ENCODE data around the gene NIN.

NIN gene

GRCh38 chr14:50860478-50861086 lies 29.6 kb upstream of the NIN start:
- H3K9me3 ChIP-seq (ENCODE audit: control insufficient read depth, low read length) = no peaks in the 10 kb centered on the region
- H3K4me3 ChIP-seq (ENCODE audit: insufficient read depth, low read depth, low read length) = no peak overlapping the region
- no peaks in the 10 kb centered on the region for H3K36me3 ChIP-seq (ENCODE audit: control insufficient read depth, insufficient read depth, low read length)
- peaks cover 9% of the 10 kb centered on the region for H3K4me1 ChIP-seq (ENCODE audit: control insufficient read depth, insufficient read depth, low read length)
- H3K27me3 ChIP-seq (ENCODE audit: control insufficient read depth, insufficient read depth, low read length, poor library complexity, severe bottlenecking) = no peaks in the 10 kb centered on the region
- WGBS, 2 experiments = 0 to 17% methylated on average over 3 to 5 of the region's 6 CpGs
- peak overlapping the region; percentile 38 for H3K27ac ChIP-seq (ENCODE audit: insufficient read depth, low read depth, low read length, poor library complexity, severe bottlenecking)

- Histone ChIP-seq H3K27me3 (ENCODE audit: control insufficient read depth, insufficient read depth, low read length, poor library complexity, severe bottlenecking) (no peaks in the 10 kb centered on the region), H3K27ac (ENCODE audit: insufficient read depth, low read depth, low read length, poor library complexity, severe bottlenecking) (peak overlapping the region; percentile 38), H3K4me3 (ENCODE audit: insufficient read depth, low read depth, low read length) (no peak overlapping the region), H3K4me1 (ENCODE audit: control insufficient read depth, insufficient read depth, low read length) (peaks cover 9% of the 10 kb centered on the region), H3K9me3 (ENCODE audit: control insufficient read depth, low read length) (no peaks in the 10 kb centered on the region), H3K36me3 (ENCODE audit: control insufficient read depth, insufficient read depth, low read length) (no peaks in the 10 kb centered on the region)
- 38 to 64% methylated on average over 1 of the region's 1 CpG for WGBS, 2 experiments
Observed at GRCh38 chr14:50859296-50859624, 28.3 kb upstream of the NIN start.

GRCh38 chr14:50856660-50857059 lies 25.7 kb upstream of the NIN start:
- Histone ChIP-seq H3K4me1 (ENCODE audit: control insufficient read depth, insufficient read depth, low read length) (peaks cover 3% of the 10 kb centered on the region), H3K36me3 (ENCODE audit: control insufficient read depth, insufficient read depth, low read length) (no peaks in the 10 kb centered on the region), H3K4me3 (ENCODE audit: insufficient read depth, low read depth, low read length) (no peak overlapping the region), H3K27ac (ENCODE audit: insufficient read depth, low read depth, low read length, poor library complexity, severe bottlenecking) (no peak overlapping the region), H3K27me3 (ENCODE audit: control insufficient read depth, insufficient read depth, low read length, poor library complexity, severe bottlenecking) (no peaks in the 10 kb centered on the region), H3K9me3 (ENCODE audit: control insufficient read depth, low read length) (no peaks in the 10 kb centered on the region)
- 78 to 81% methylated on average over 5 of the region's 5 CpGs for WGBS, 2 experiments

- 84 to 88% methylated on average over 1 of the region's 1 CpG for WGBS, 2 experiments
- Histone ChIP-seq H3K4me1 (ENCODE audit: control insufficient read depth, insufficient read depth, low read length) (peaks cover 3% of the 10 kb centered on the region), H3K4me3 (ENCODE audit: insufficient read depth, low read depth, low read length) (no peak overlapping the region), H3K27me3 (ENCODE audit: control insufficient read depth, insufficient read depth, low read length, poor library complexity, severe bottlenecking) (no peaks in the 10 kb centered on the region), H3K36me3 (ENCODE audit: control insufficient read depth, insufficient read depth, low read length) (no peaks in the 10 kb centered on the region), H3K27ac (ENCODE audit: insufficient read depth, low read depth, low read length, poor library complexity, severe bottlenecking) (no peak overlapping the region), H3K9me3 (ENCODE audit: control insufficient read depth, low read length) (no peaks in the 10 kb centered on the region)
Observed at GRCh38 chr14:50855558-50855957, 24.6 kb upstream of the NIN start.

GRCh38 chr14:50854521-50854920 lies 23.6 kb upstream of the NIN start:
- WGBS, 2 experiments = 96 to 97% methylated on average over 5 of the region's 5 CpGs
- Histone ChIP-seq H3K4me3 (ENCODE audit: insufficient read depth, low read depth, low read length) (no peak overlapping the region), H3K27ac (ENCODE audit: insufficient read depth, low read depth, low read length, poor library complexity, severe bottlenecking) (no peak overlapping the region), H3K9me3 (ENCODE audit: control insufficient read depth, low read length) (no peaks in the 10 kb centered on the region), H3K4me1 (ENCODE audit: control insufficient read depth, insufficient read depth, low read length) (no peaks in the 10 kb centered on the region), H3K27me3 (ENCODE audit: control insufficient read depth, insufficient read depth, low read length, poor library complexity, severe bottlenecking) (no peaks in the 10 kb centered on the region), H3K36me3 (ENCODE audit: control insufficient read depth, insufficient read depth, low read length) (no peaks in the 10 kb centered on the region)

GRCh38 chr14:50853891-50854290 lies 22.9 kb upstream of the NIN start:
- H3K27ac ChIP-seq (ENCODE audit: insufficient read depth, low read depth, low read length, poor library complexity, severe bottlenecking) = no peak overlapping the region
- no peaks in the 10 kb centered on the region for H3K4me1 ChIP-seq (ENCODE audit: control insufficient read depth, insufficient read depth, low read length)
- H3K4me3 ChIP-seq (ENCODE audit: insufficient read depth, low read depth, low read length) = no peak overlapping the region
- H3K36me3 ChIP-seq (ENCODE audit: control insufficient read depth, insufficient read depth, low read length) = no peaks in the 10 kb centered on the region
- no peaks in the 10 kb centered on the region for H3K27me3 ChIP-seq (ENCODE audit: control insufficient read depth, insufficient read depth, low read length, poor library complexity, severe bottlenecking)
- no peaks in the 10 kb centered on the region for H3K9me3 ChIP-seq (ENCODE audit: control insufficient read depth, low read length)

GRCh38 chr14:50846226-50846880 lies 15.4 kb upstream of the NIN start:
- Histone ChIP-seq H3K36me3 (ENCODE audit: control insufficient read depth, insufficient read depth, low read length) (no peaks in the 10 kb centered on the region), H3K27ac (ENCODE audit: insufficient read depth, low read depth, low read length, poor library complexity, severe bottlenecking) (no peak overlapping the region), H3K9me3 (ENCODE audit: control insufficient read depth, low read length) (no peaks in the 10 kb centered on the region), H3K27me3 (ENCODE audit: control insufficient read depth, insufficient read depth, low read length, poor library complexity, severe bottlenecking) (no peaks in the 10 kb centered on the region), H3K4me1 (ENCODE audit: control insufficient read depth, insufficient read depth, low read length) (no peaks in the 10 kb centered on the region), H3K4me3 (ENCODE audit: insufficient read depth, low read depth, low read length) (no peak overlapping the region)
- 96 to 98% methylated on average over 8 of the region's 8 CpGs for WGBS, 2 experiments

GRCh38 chr14:50845166-50845565 lies 14.2 kb upstream of the NIN start:
- Histone ChIP-seq H3K36me3 (ENCODE audit: control insufficient read depth, insufficient read depth, low read length) (no peaks in the 10 kb centered on the region), H3K27me3 (ENCODE audit: control insufficient read depth, insufficient read depth, low read length, poor library complexity, severe bottlenecking) (no peaks in the 10 kb centered on the region), H3K4me1 (ENCODE audit: control insufficient read depth, insufficient read depth, low read length) (peaks cover 4% of the 10 kb centered on the region), H3K4me3 (ENCODE audit: insufficient read depth, low read depth, low read length) (no peak overlapping the region), H3K27ac (ENCODE audit: insufficient read depth, low read depth, low read length, poor library complexity, severe bottlenecking) (no peak overlapping the region), H3K9me3 (ENCODE audit: control insufficient read depth, low read length) (no peaks in the 10 kb centered on the region)
- WGBS, 2 experiments = 94 to 98% methylated on average over 3 of the region's 3 CpGs

- no peak overlapping the region for H3K27ac ChIP-seq (ENCODE audit: insufficient read depth, low read depth, low read length, poor library complexity, severe bottlenecking)
- no peaks in the 10 kb centered on the region for H3K27me3 ChIP-seq (ENCODE audit: control insufficient read depth, insufficient read depth, low read length, poor library complexity, severe bottlenecking)
- no peaks in the 10 kb centered on the region for H3K36me3 ChIP-seq (ENCODE audit: control insufficient read depth, insufficient read depth, low read length)
- no peaks in the 10 kb centered on the region for H3K9me3 ChIP-seq (ENCODE audit: control insufficient read depth, low read length)
- peaks cover 6% of the 10 kb centered on the region for H3K4me1 ChIP-seq (ENCODE audit: control insufficient read depth, insufficient read depth, low read length)
- 87 to 95% methylated on average over 2 of the region's 2 CpGs for WGBS, 2 experiments
- no peak overlapping the region for H3K4me3 ChIP-seq (ENCODE audit: insufficient read depth, low read depth, low read length)
Observed at GRCh38 chr14:50844391-50844790, 13.4 kb upstream of the NIN start.

- Histone ChIP-seq H3K9me3 (ENCODE audit: control insufficient read depth, low read length) (no peaks in the 10 kb centered on the region), H3K36me3 (ENCODE audit: control insufficient read depth, insufficient read depth, low read length) (no peaks in the 10 kb centered on the region), H3K27ac (ENCODE audit: insufficient read depth, low read depth, low read length, poor library complexity, severe bottlenecking) (no peak overlapping the region), H3K27me3 (ENCODE audit: control insufficient read depth, insufficient read depth, low read length, poor library complexity, severe bottlenecking) (no peaks in the 10 kb centered on the region), H3K4me3 (ENCODE audit: insufficient read depth, low read depth, low read length) (no peak overlapping the region), H3K4me1 (ENCODE audit: control insufficient read depth, insufficient read depth, low read length) (peaks cover 6% of the 10 kb centered on the region)
- WGBS, 2 experiments = 90 to 94% methylated on average over 5 of the region's 5 CpGs
Observed at GRCh38 chr14:50839691-50840090, 8.7 kb upstream of the NIN start.
